GM19238 (cell line): Measurements from ENCODE around the gene RNF126.
"Not testable (repeated sequence)": the region's sequence is repeated elsewhere in the genome, so short reads cannot be mapped to it uniquely, and the experiment has no call there.

Experiments
- DNase-seq: peaks from one replicate; pipeline ENCODE4 v3.0.0; 2011; ENCODE audit warnings: low spot score; ENCODE audit not compliant: insufficient read length

Gene RNF126

GRCh38 chr19:629961-630714 lies 32.9 kb downstream of the RNF126 start:
- no peak for DNase-seq

- DNase-seq, result not testable (repeated sequence)
Observed at GRCh38 chr19:629515-629914, 33.5 kb downstream of the RNF126 start.

- no peak for DNase-seq
Observed at GRCh38 chr19:628168-628567, 34.8 kb downstream of the RNF126 start.

- not testable (repeated sequence) for DNase-seq
Observed at GRCh38 chr19:626566-626965, 36.4 kb downstream of the RNF126 start.

- no peak for DNase-seq
Observed at GRCh38 chr19:625257-625656, 37.8 kb downstream of the RNF126 start.

- no peak for DNase-seq
Observed at GRCh38 chr19:624433-625109, 38.4 kb downstream of the RNF126 start.

- no peak for DNase-seq
Observed at GRCh38 chr19:623974-624373, 39.0 kb downstream of the RNF126 start.

- no peak for DNase-seq
Observed at GRCh38 chr19:623175-623916, 39.7 kb downstream of the RNF126 start.

- no peak for DNase-seq
Observed at GRCh38 chr19:622666-623065, 40.3 kb downstream of the RNF126 start.

- no peak for DNase-seq
Observed at GRCh38 chr19:621819-622218, 41.2 kb downstream of the RNF126 start.

GRCh38 chr19:621191-621590 lies 41.8 kb downstream of the RNF126 start:
- not testable (repeated sequence) for DNase-seq

- no peak for DNase-seq
Observed at GRCh38 chr19:620166-620862, 42.7 kb downstream of the RNF126 start.

- DNase-seq, result no peak
Observed at GRCh38 chr19:619286-620002, 43.6 kb downstream of the RNF126 start.

- DNase-seq, result no peak
Observed at GRCh38 chr19:618674-619285, 44.2 kb downstream of the RNF126 start.

GRCh38 chr19:618247-618619 lies 44.8 kb downstream of the RNF126 start:
- DNase-seq, result no peak

GRCh38 chr19:617551-618246 lies 45.3 kb downstream of the RNF126 start:
- no peak for DNase-seq

- DNase-seq, result no peak
Observed at GRCh38 chr19:616747-617526, 46.1 kb downstream of the RNF126 start.

GRCh38 chr19:616062-616700 lies 46.8 kb downstream of the RNF126 start:
- no peak for DNase-seq

GRCh38 chr19:615619-616018 lies 47.4 kb downstream of the RNF126 start:
- no peak for DNase-seq
